HG02943 (cell line): ENCODE results near the gene CLSTN1.
"Not testable (repeated sequence)": the region's sequence is repeated elsewhere in the genome, so short reads cannot be mapped to it uniquely, and the experiment has no call there.

Experiments
- ATAC-seq: cut with Tn5 transposase; IDR thresholded peaks from one replicate; pipeline ENCODE4 v1.9.1; 2021; ENCODE audit warnings: mild to moderate bottlenecking, low read depth, moderate library complexity; ENCODE audit not compliant: unreplicated experiment

CLSTN1 gene

GRCh38 chr1:9827558-9828185 lies 3.9 kb upstream of the CLSTN1 start:
- ATAC-seq: no peak

GRCh38 chr1:9826616-9827015 lies 2.9 kb upstream of the CLSTN1 start:
- no peak for ATAC-seq

- no peak for ATAC-seq
Observed at GRCh38 chr1:9826087-9826486, 2.3 kb upstream of the CLSTN1 start.

- ATAC-seq: no peak
Observed at GRCh38 chr1:9825093-9826074, 1.6 kb upstream of the CLSTN1 start.

- ATAC-seq: no peak
Observed at GRCh38 chr1:9824702-9825089, 931 bp upstream of the CLSTN1 start.

GRCh38 chr1:9823693-9823942 lies 147 bp downstream of the CLSTN1 start:
- ATAC-seq: no peak

- peak; percentile 13 for ATAC-seq
Observed at GRCh38 chr1:9822897-9823692, 670 bp downstream of the CLSTN1 start.

GRCh38 chr1:9822490-9822889 lies 1.3 kb downstream of the CLSTN1 start:
- no peak for ATAC-seq

GRCh38 chr1:9821710-9822109 lies 2.1 kb downstream of the CLSTN1 start:
- ATAC-seq: no peak

GRCh38 chr1:9820521-9820920 lies 3.2 kb downstream of the CLSTN1 start:
- no peak for ATAC-seq

- ATAC-seq: no peak
Observed at GRCh38 chr1:9817734-9818133, 6.0 kb downstream of the CLSTN1 start.

- ATAC-seq: no peak
Observed at GRCh38 chr1:9816199-9816598, 7.6 kb downstream of the CLSTN1 start.

- no peak for ATAC-seq
Observed at GRCh38 chr1:9815150-9815549, 8.6 kb downstream of the CLSTN1 start.

- ATAC-seq: no peak
Observed at GRCh38 chr1:9814619-9815018, 9.1 kb downstream of the CLSTN1 start.

- ATAC-seq: no peak
Observed at GRCh38 chr1:9811239-9811966, 12.4 kb downstream of the CLSTN1 start.

GRCh38 chr1:9809100-9809510 lies 14.7 kb downstream of the CLSTN1 start:
- ATAC-seq: no peak

- no peak for ATAC-seq
Observed at GRCh38 chr1:9808459-9808858, 15.3 kb downstream of the CLSTN1 start.

- no peak for ATAC-seq
Observed at GRCh38 chr1:9807541-9807940, 16.2 kb downstream of the CLSTN1 start.

GRCh38 chr1:9805972-9806371 lies 17.8 kb downstream of the CLSTN1 start:
- not testable (repeated sequence) for ATAC-seq

GRCh38 chr1:9805006-9805508 lies 18.7 kb downstream of the CLSTN1 start:
- no peak for ATAC-seq
